Astrocyte of the spinal cord (primary cell): ENCODE measurements around the gene HSPB7.
"Not testable (repeated sequence)": the region's sequence is repeated elsewhere in the genome, so short reads cannot be mapped to it uniquely, and the experiment has no call there.

Experiments used
- DNase-seq: peaks from one replicate; pipeline ENCODE4 v3.0.0; 2011; ENCODE audit warnings: low read depth, low spot score
- H3K4me3 ChIP-seq: 2 replicates; pipeline ENCODE4 v1.5.1; 2011; ENCODE audit warnings: low read depth, mild to moderate bottlenecking, low read length, moderate library complexity
- CTCF ChIP-seq: IDR thresholded peaks from 2 replicates; pipeline ENCODE4 v1.5.1; 2012; ENCODE audit warnings: low read depth, mild to moderate bottlenecking, low read length, inconsistent platforms
- in situ Hi-C: cut with HindIII; loops from 2 replicates; pipeline ENCODE4 v1.10.0; 2017; ENCODE audit warnings: low sequenced_read_pairs

The HSPB7 gene

GRCh38 chr1:16047791-16048475, 30.1 kb upstream of the HSPB7 start:
- no peak overlapping the region for H3K4me3 ChIP-seq
- no peak for TF ChIP-seq CTCF
- in situ Hi-C loops = no loop called here
- DNase-seq = no peak

GRCh38 chr1:16046842-16047241, 29.0 kb upstream of the HSPB7 start:
- in situ Hi-C loops = no loop called here
- DNase-seq = no peak
- H3K4me3 ChIP-seq = no peak overlapping the region
- TF ChIP-seq CTCF = no peak

- H3K4me3 ChIP-seq = no peak overlapping the region
- DNase-seq = no peak
- in situ Hi-C loops = no loop called here
- no peak for TF ChIP-seq CTCF
These were observed 26.1 kb upstream of the HSPB7 start for GRCh38 chr1:16043950-16044349.

- H3K4me3 ChIP-seq = no peak within 1 kb of the TSS
- no peak for DNase-seq
- TF ChIP-seq CTCF = no peak
- in situ Hi-C loops = no loop called here
These were observed 25.7 kb upstream of the HSPB7 start, which contains the start of gene CLCNKB for GRCh38 chr1:16043521-16043920. TSS of gene CLCNKB (plus strand) at chr1:16043782. CDS start at chr1:16044493, 711 bp downstream.

- H3K4me3 ChIP-seq, DNase-seq, in situ Hi-C loops: not testable (repeated sequence)
These were observed 24.8 kb upstream of the HSPB7 start for GRCh38 chr1:16042654-16043053.

GRCh38 chr1:16042096-16042495, 24.3 kb upstream of the HSPB7 start:
- peak; percentile 35 for TF ChIP-seq CTCF
- H3K4me3 ChIP-seq = no peak overlapping the region
- no peak for DNase-seq
- in situ Hi-C loops = no loop called here

- H3K4me3 ChIP-seq = no peak overlapping the region
- DNase-seq = no peak
- no peak for TF ChIP-seq CTCF
- in situ Hi-C loops = no loop called here
These were observed 23.4 kb upstream of the HSPB7 start for GRCh38 chr1:16041200-16041599.

- DNase-seq, in situ Hi-C loops, H3K4me3 ChIP-seq: not testable (repeated sequence)
These were observed 22.0 kb upstream of the HSPB7 start for GRCh38 chr1:16039871-16040270.
